SK-N-SH (cell line): ENCODE measurements around the gene GRM8. TPM values are rescaled to one million over a fixed set of nuclear protein-coding genes. Genes with fewer than 3 reads are reported as not detected.

Source experiments
- CTCF ChIA-PET: fragments of 300-600, 350-600 bp; formaldehyde crosslinking; extraction: SDS; loops from one replicate; lab custom pipeline; 2021; lab: Yijun Ruan, JAX
- POLR2A ChIA-PET: fragments of 350-600 bp; sonication (Branson Sonifier 250); formaldehyde crosslinking; extraction: SDS; loops from one replicate; lab custom pipeline; 2020; ENCODE audit warnings: antibody characterized with exemption, inconsistent platforms; lab: Yijun Ruan, JAX
- DNase-seq: peaks from one replicate; pipeline ENCODE4 v3.0.0; 2012
- H2AFZ ChIP-seq: fragments of 200-600 bp; sonication (generic); 2 replicates; pipeline ENCODE4 v1.8.1; 2016; ENCODE audit warnings: antibody characterized with exemption, mild to moderate bottlenecking, low read depth
- H3F3A ChIP-seq: fragments of 200-600 bp; sonication (generic); replicated peaks from 2 replicates; pipeline ENCODE3; 2016; ENCODE audit warnings: antibody characterized with exemption, mild to moderate bottlenecking; ENCODE audit not compliant: insufficient read depth
- H3K27ac ChIP-seq, 2 experiments: fragments of 200-500 bp in 1 of 2; fragments of 200-600 bp in 1 of 2; sonication (Bioruptor generic) in 1 of 2; sonication (generic), shearing (Covaris generic) in 1 of 2; 2 replicates each; pipeline versions ENCODE4 v1.5.1 to v1.6.1; 2014 to 2016; ENCODE audit warnings: low read depth in 2 of 2, inconsistent platforms in 1 of 2, low read length in 1 of 2, mild to moderate bottlenecking in 1 of 2, mixed read lengths in 1 of 2
- H3K27me3 ChIP-seq: fragments of 200-600 bp; sonication (generic), shearing (Covaris generic); 2 replicates; pipeline ENCODE4 v1.6.1; 2016; ENCODE audit warnings: mixed run types; ENCODE audit not compliant: insufficient read depth
- H3K36me3 ChIP-seq, 2 experiments: fragments of 200-500 bp in 1 of 2; fragments of 200-600 bp in 1 of 2; sonication (Bioruptor generic) in 1 of 2; sonication (generic) in 1 of 2; replicated peaks in 1 of 2; 2 replicates each; pipeline versions ENCODE3 to v1.5.1; 2014 to 2016; ENCODE audit warnings: low read length in 1 of 2, mild to moderate bottlenecking in 1 of 2; ENCODE audit not compliant: insufficient read depth in 2 of 2, control insufficient read depth in 1 of 2
- H3K4me1 ChIP-seq, 2 experiments: fragments of 200-500 bp in 1 of 2; fragments of 200-600 bp in 1 of 2; sonication (Bioruptor generic) in 1 of 2; sonication (generic), shearing (Covaris generic) in 1 of 2; 2 replicates each; pipeline versions ENCODE4 v1.5.1 to v1.6.1; 2014 to 2016; ENCODE audit warnings: low read depth in 1 of 2, low read length in 1 of 2, mixed run types in 1 of 2; ENCODE audit not compliant: insufficient read depth in 2 of 2, control insufficient read depth in 1 of 2
- H3K4me2 ChIP-seq: fragments of 200-600 bp; sonication (generic), shearing (Covaris generic); 2 replicates; pipeline ENCODE4 v1.6.1; 2017; ENCODE audit warnings: mixed run types
- H3K4me3 ChIP-seq, 2 experiments: fragments of 200-500 bp in 1 of 2; fragments of 200-600 bp in 1 of 2; sonication (Bioruptor generic) in 1 of 2; sonication (generic), shearing (Covaris generic) in 1 of 2; 2 replicates each; pipeline versions ENCODE4 v1.5.1 to v1.8.1; 2014 to 2016; ENCODE audit warnings: low read depth in 2 of 2, inconsistent platforms in 1 of 2, low read length in 1 of 2, mild to moderate bottlenecking in 1 of 2, mixed read lengths in 1 of 2, moderate library complexity in 1 of 2
- H3K79me2 ChIP-seq: fragments of 200-600 bp; sonication (generic); 2 replicates; pipeline ENCODE4 v1.8.1; 2017; ENCODE audit warnings: mild to moderate bottlenecking; ENCODE audit not compliant: insufficient read depth
- H3K9ac ChIP-seq: fragments of 200-600 bp; sonication (generic); 2 replicates; pipeline ENCODE4 v1.6.1; 2017; ENCODE audit warnings: mixed run types
- H3K9me2 ChIP-seq: fragments of 200-600 bp; sonication (generic); 2 replicates; pipeline ENCODE4 v1.6.1; 2017; ENCODE audit warnings: mixed run types
- H3K9me3 ChIP-seq: fragments of 200-600 bp; sonication (generic); 2 replicates; pipeline ENCODE4 v1.6.1; 2017; ENCODE audit warnings: mixed run types, mild to moderate bottlenecking, moderate library complexity
- H4K20me1 ChIP-seq: fragments of 200-600 bp; sonication (generic); 2 replicates; pipeline ENCODE4 v1.6.1; 2017; ENCODE audit warnings: mild to moderate bottlenecking, mixed run types; ENCODE audit not compliant: insufficient read depth
- ELF1 ChIP-seq: IDR thresholded peaks from 2 replicates; pipeline ENCODE4 v1.4.0; 2012
- EP300 ChIP-seq, 2 experiments: IDR thresholded peaks; 2 replicates each; pipeline versions ENCODE4 v1.4.0 to v1.6.1; 2012; ENCODE audit warnings: borderline replicate concordance in 1 of 2, low read depth in 1 of 2, low read length in 1 of 2
- EZH2phosphoT487 ChIP-seq: fragments of 200-600 bp; sonication (generic); IDR thresholded peaks from 2 replicates; pipeline ENCODE4 v1.6.1; 2017; ENCODE audit warnings: low read depth, mixed run types, mild to moderate bottlenecking, antibody characterized with exemption, moderate library complexity, borderline replicate concordance
- FOSL2 ChIP-seq: IDR thresholded peaks from 2 replicates; pipeline ENCODE4 v1.4.0; 2012; ENCODE audit warnings: low read depth, mild to moderate bottlenecking, moderate library complexity, borderline replicate concordance
- FOXM1 ChIP-seq: IDR thresholded peaks from 2 replicates; pipeline ENCODE4 v1.4.0; 2012; ENCODE audit warnings: low read depth, mild to moderate bottlenecking
- GABPA ChIP-seq: IDR thresholded peaks from 2 replicates; pipeline ENCODE4 v1.4.0; 2012; ENCODE audit warnings: low read depth, mild to moderate bottlenecking
- GATA2 ChIP-seq: sonication (generic); formaldehyde crosslinking; IDR thresholded peaks from 2 replicates; pipeline ENCODE4 v1.5.0; 2020; ENCODE audit warnings: mild to moderate bottlenecking, missing genetic modification reagents
- JUND ChIP-seq: IDR thresholded peaks from 2 replicates; pipeline ENCODE4 v1.4.0; 2012
- MEF2A ChIP-seq: IDR thresholded peaks from 2 replicates; pipeline ENCODE4 v1.4.0; 2012; ENCODE audit warnings: low read depth, borderline replicate concordance
- MXI1 ChIP-seq: IDR thresholded peaks from 2 replicates; pipeline ENCODE4 v1.6.1; 2012; ENCODE audit warnings: mild to moderate bottlenecking, low read depth, low read length, improper control_type of control experiment
- POLR2AphosphoS5 ChIP-seq: IDR thresholded peaks from 2 replicates; pipeline ENCODE4 v1.6.1; 2012; ENCODE audit warnings: low read depth, low read length
- RAD21 ChIP-seq: IDR thresholded peaks from 2 replicates; pipeline ENCODE4 v1.6.1; 2012; ENCODE audit warnings: mild to moderate bottlenecking, low read length
- RCOR1 ChIP-seq: fragments of 150-350 bp; IDR thresholded peaks from 2 replicates; pipeline ENCODE4 v1.6.1; 2017; ENCODE audit warnings: antibody characterized with exemption, low read length
- RXRA ChIP-seq: IDR thresholded peaks from 2 replicates; pipeline ENCODE4 v1.4.0; 2012; ENCODE audit warnings: low read depth, mild to moderate bottlenecking, borderline replicate concordance
- SIN3A ChIP-seq: IDR thresholded peaks from 2 replicates; pipeline ENCODE4 v1.6.1; 2012; ENCODE audit warnings: low read depth, mild to moderate bottlenecking, low read length, moderate library complexity, borderline replicate concordance
- SMC3 ChIP-seq: IDR thresholded peaks from 2 replicates; pipeline ENCODE4 v1.6.1; 2012; ENCODE audit warnings: low read depth, low read length, improper control_type of control experiment
- TAF1 ChIP-seq: IDR thresholded peaks from 2 replicates; pipeline ENCODE4 v1.6.1; 2012; ENCODE audit warnings: low read depth, mild to moderate bottlenecking, low read length, moderate library complexity, borderline replicate concordance
- TCF12 ChIP-seq: IDR thresholded peaks from 2 replicates; pipeline ENCODE4 v1.4.0; 2012
- TEAD4 ChIP-seq: IDR thresholded peaks from 2 replicates; pipeline ENCODE4 v1.4.0; 2012; ENCODE audit warnings: mild to moderate bottlenecking, borderline replicate concordance; ENCODE audit not compliant: insufficient read depth
- WGBS: methylation state at CpG from one replicate; pipeline ENCODE4 v1.1.6; 2017; ENCODE audit warnings: low lambda C conversion rate; 5-methylcytosine and 5-hydroxymethylcytosine counted together
- polyA plus RNA-seq, 3 experiments: library from polyadenylated mRNA; depleted of rRNA; stranded (reverse); fragments of >200 nt; gene quantifications; 2 replicates each; pipeline ENCODE4 v1.2.3, GENCODE V29; 2012
- TF ChIP-seq, protein P1 (sequence below): IDR thresholded peaks from 2 replicates; pipeline ENCODE4; 2012
- TF ChIP-seq, protein P2 (sequence below): IDR thresholded peaks from 2 replicates; pipeline ENCODE4 v1.4.0; 2012; ENCODE audit warnings: low read depth, borderline replicate concordance
- TF ChIP-seq, protein P3 (sequence below): IDR thresholded peaks from 2 replicates; pipeline ENCODE4 v1.6.1; 2012; ENCODE audit warnings: mild to moderate bottlenecking, low read depth, low read length, moderate library complexity
- TF ChIP-seq, protein P4 (sequence below): fragments of 150-350 bp; IDR thresholded peaks from 2 replicates; pipeline ENCODE4 v1.6.1; 2016; ENCODE audit warnings: mild to moderate bottlenecking, low read depth, low read length
- TF ChIP-seq, protein P5 (sequence below): IDR thresholded peaks from 2 replicates; pipeline ENCODE4 v1.4.0; 2012; ENCODE audit warnings: low read depth

The GRM8 gene
- polyA plus RNA-seq, 1 of the 3 experiments (the other 2 are of a cell fraction) = 0.10 TPM

DNA sequence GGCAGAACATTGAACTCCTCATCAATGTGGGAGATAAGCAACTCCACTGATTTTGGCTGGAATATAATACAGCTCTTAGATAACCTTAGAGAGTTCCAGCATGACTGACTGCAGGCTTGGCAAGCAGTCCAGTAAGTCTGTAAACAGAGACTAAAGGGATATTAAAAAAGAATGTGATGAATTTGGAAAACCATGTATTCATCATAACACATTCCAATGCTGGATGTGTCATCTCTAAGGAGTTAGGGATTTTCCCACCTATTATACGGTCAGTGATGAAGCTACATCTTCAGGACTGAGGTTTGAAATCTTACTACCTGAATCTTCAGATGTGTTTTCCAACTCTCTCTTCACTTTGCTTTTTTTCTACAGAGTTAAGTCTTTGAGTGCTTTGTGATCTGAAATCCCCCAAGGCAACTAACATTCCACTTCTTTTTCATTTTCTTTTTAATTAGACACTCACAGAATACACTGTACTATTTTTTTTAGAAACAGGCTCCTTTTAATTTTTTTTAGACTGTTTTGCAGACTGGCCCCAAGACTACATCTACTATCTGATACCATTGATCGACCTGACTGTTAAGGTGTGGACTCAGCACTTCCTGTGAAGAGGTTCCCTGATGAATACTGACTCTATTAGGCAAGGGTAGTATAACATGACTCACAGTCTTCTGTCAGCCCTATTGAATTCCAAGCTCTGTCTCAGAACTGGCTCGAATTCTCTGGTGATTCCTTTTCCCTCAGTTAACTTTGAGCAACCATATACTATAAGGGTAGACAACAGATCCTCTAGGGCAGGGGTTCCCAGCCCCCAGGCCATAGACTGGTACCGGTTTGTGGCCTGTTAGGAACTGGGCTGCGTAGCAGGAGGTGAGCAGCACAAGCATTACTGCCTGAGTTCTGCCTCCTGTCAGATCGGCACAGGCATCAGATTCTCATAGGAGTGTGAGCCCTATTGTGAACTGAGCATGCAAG lies 678.2 kb downstream of the GRM8 start:
- ChIA-PET POLR2A (no interaction called here), CTCF (interaction anchor here (1.2 kb wide), 1 partner anchor 16 kb away, joined by 4 read pairs; no protein-coding TSS in a partner anchor)
- H3K9me2 ChIP-seq = no peaks in the 10 kb centered on the region
- no peaks in the 10 kb centered on the region for H3K27me3 ChIP-seq
- H4K20me1 ChIP-seq = no peaks in the 10 kb centered on the region
- H3K36me3 ChIP-seq = no peaks in the 10 kb centered on the region
- H2AFZ ChIP-seq = peak overlapping the region; percentile 71; the same call in 1 of the 2 replicates
- H3F3A ChIP-seq = peaks cover 14% of the 10 kb centered on the region
- peak overlapping the region; percentile 67 for H3K4me2 ChIP-seq
- H3K9me3 ChIP-seq = no peaks in the 10 kb centered on the region
- no peaks in the 10 kb centered on the region for H3K79me2 ChIP-seq
- H3K27ac ChIP-seq = peak overlapping the region in 1 of 2 experiments; percentile 80; a peak in 2 of 4 replicates
- peaks cover 2 to 7% of the 10 kb centered on the region in 2 experiments; a peak in 1 of 4 replicates for H3K4me1 ChIP-seq
- 28% methylated on average over 6 of the region's 6 CpGs for WGBS
- H3K4me3 ChIP-seq = peak overlapping the region in 1 of 2 experiments; percentile 45; a peak in 2 of 4 replicates
- peak overlapping the region; percentile 52; the same call in 1 of the 2 replicates for H3K9ac ChIP-seq
- no peak for DNase-seq
- TF ChIP-seq, protein P1, sequence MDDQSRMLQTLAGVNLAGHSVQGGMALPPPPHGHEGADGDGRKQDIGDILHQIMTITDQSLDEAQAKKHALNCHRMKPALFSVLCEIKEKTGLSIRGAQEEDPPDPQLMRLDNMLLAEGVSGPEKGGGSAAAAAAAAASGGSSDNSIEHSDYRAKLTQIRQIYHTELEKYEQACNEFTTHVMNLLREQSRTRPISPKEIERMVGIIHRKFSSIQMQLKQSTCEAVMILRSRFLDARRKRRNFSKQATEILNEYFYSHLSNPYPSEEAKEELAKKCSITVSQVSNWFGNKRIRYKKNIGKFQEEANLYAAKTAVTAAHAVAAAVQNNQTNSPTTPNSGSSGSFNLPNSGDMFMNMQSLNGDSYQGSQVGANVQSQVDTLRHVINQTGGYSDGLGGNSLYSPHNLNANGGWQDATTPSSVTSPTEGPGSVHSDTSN = peak; percentile 52
- TF ChIP-seq TCF12 = peak; percentile 31
- TF ChIP-seq TAF1 = no peak
- TF ChIP-seq GATA2 (CRISPR knock-in tag) = no peak
- peak; percentile 3; the same call in 1 of the 2 replicates for TF ChIP-seq TEAD4
- no peak for TF ChIP-seq RXRA
- peak; percentile 67 for TF ChIP-seq FOSL2
- TF ChIP-seq, protein P2, sequence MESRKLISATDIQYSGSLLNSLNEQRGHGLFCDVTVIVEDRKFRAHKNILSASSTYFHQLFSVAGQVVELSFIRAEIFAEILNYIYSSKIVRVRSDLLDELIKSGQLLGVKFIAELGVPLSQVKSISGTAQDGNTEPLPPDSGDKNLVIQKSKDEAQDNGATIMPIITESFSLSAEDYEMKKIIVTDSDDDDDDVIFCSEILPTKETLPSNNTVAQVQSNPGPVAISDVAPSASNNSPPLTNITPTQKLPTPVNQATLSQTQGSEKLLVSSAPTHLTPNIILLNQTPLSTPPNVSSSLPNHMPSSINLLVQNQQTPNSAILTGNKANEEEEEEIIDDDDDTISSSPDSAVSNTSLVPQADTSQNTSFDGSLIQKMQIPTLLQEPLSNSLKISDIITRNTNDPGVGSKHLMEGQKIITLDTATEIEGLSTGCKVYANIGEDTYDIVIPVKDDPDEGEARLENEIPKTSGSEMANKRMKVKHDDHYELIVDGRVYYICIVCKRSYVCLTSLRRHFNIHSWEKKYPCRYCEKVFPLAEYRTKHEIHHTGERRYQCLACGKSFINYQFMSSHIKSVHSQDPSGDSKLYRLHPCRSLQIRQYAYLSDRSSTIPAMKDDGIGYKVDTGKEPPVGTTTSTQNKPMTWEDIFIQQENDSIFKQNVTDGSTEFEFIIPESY = no peak
- no peak for TF ChIP-seq FOXM1
- TF ChIP-seq, protein P3, sequence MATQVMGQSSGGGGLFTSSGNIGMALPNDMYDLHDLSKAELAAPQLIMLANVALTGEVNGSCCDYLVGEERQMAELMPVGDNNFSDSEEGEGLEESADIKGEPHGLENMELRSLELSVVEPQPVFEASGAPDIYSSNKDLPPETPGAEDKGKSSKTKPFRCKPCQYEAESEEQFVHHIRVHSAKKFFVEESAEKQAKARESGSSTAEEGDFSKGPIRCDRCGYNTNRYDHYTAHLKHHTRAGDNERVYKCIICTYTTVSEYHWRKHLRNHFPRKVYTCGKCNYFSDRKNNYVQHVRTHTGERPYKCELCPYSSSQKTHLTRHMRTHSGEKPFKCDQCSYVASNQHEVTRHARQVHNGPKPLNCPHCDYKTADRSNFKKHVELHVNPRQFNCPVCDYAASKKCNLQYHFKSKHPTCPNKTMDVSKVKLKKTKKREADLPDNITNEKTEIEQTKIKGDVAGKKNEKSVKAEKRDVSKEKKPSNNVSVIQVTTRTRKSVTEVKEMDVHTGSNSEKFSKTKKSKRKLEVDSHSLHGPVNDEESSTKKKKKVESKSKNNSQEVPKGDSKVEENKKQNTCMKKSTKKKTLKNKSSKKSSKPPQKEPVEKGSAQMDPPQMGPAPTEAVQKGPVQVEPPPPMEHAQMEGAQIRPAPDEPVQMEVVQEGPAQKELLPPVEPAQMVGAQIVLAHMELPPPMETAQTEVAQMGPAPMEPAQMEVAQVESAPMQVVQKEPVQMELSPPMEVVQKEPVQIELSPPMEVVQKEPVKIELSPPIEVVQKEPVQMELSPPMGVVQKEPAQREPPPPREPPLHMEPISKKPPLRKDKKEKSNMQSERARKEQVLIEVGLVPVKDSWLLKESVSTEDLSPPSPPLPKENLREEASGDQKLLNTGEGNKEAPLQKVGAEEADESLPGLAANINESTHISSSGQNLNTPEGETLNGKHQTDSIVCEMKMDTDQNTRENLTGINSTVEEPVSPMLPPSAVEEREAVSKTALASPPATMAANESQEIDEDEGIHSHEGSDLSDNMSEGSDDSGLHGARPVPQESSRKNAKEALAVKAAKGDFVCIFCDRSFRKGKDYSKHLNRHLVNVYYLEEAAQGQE = no peak
- 0 out of 2 replicates have a peak, but pooled peaks have one; percentile 6 for TF ChIP-seq ELF1
- TF ChIP-seq JUND = peak; percentile 29; the same call in 1 of the 2 replicates
- TF ChIP-seq MEF2A = no peak
- TF ChIP-seq EP300 (IDR thresholded peaks at IDR 0.05; ENCODE audit: borderline replicate concordance in 1 of 2, low read depth in 1 of 2, low read length in 1 of 2) = peak in 1 of 2 experiments; percentile 10; a peak in 2 of 4 replicates
- TF ChIP-seq SIN3A = no peak
- TF ChIP-seq SMC3 = no peak
- no peak for TF ChIP-seq RCOR1
- no peak for TF ChIP-seq RAD21
- TF ChIP-seq MXI1 = no peak
- TF ChIP-seq, protein P4, sequence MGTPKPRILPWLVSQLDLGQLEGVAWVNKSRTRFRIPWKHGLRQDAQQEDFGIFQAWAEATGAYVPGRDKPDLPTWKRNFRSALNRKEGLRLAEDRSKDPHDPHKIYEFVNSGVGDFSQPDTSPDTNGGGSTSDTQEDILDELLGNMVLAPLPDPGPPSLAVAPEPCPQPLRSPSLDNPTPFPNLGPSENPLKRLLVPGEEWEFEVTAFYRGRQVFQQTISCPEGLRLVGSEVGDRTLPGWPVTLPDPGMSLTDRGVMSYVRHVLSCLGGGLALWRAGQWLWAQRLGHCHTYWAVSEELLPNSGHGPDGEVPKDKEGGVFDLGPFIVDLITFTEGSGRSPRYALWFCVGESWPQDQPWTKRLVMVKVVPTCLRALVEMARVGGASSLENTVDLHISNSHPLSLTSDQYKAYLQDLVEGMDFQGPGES = no peak
- no peak for TF ChIP-seq EZH2phosphoT487
- no peak for TF ChIP-seq GABPA
- TF ChIP-seq, protein P5, sequence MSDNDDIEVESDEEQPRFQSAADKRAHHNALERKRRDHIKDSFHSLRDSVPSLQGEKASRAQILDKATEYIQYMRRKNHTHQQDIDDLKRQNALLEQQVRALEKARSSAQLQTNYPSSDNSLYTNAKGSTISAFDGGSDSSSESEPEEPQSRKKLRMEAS = peak; percentile 18; the same call in 1 of the 2 replicates
- TF ChIP-seq POLR2AphosphoS5 = no peak
